Gastrocnemius medialis (tissue), 4 donors: Measurements from ENCODE around the gene ESYT2. TPM values are rescaled to one million over a fixed set of nuclear protein-coding genes. Genes with fewer than 3 reads are reported as not detected.

ENCODE experiments used
- ATAC-seq, 2 donors: fragments of 150-250 bp; one replicate each; pipeline ENCODE4 v1.9.1; 2016
- DNase-seq, 2 donors: peaks; one replicate each; pipeline ENCODE4 v3.0.0-alpha.2; 2019
- H3K27ac ChIP-seq, 4 donors: fragments of 200-600 bp; sonication (generic); 1 replicate in 1 of 4; 2 replicates in 3 of 4; pipeline ENCODE4 v1.5.1; 2016 to 2018; ENCODE audit warnings: mild to moderate bottlenecking in 2 of 4, moderate library complexity in 1 of 4
- H3K27me3 ChIP-seq, 3 donors: fragments of 200-600 bp; sonication (generic) in 2 of 3; 1 replicate in 1 of 3; 2 replicates in 2 of 3; pipeline versions ENCODE4 v1.5.1 to v1.6.0; 2016 to 2019; ENCODE audit warnings: mild to moderate bottlenecking in 1 of 3, moderate library complexity in 1 of 3
- H3K36me3 ChIP-seq, 2 donors: fragments of 200-600 bp; sonication (generic) in 1 of 2; one replicate each; pipeline ENCODE4 v1.5.1; 2017 to 2018
- H3K4me1 ChIP-seq, 2 donors: fragments of 200-600 bp; sonication (generic) in 1 of 2; one replicate each; pipeline ENCODE4 v1.5.1; 2016 to 2017; ENCODE audit warnings: mild to moderate bottlenecking in 2 of 2
- H3K4me3 ChIP-seq, 4 donors: fragments of 200-600 bp; sonication (generic) in 3 of 4; 1 replicate in 1 of 4; 2 replicates in 3 of 4; pipeline ENCODE4 v1.5.1; 2016 to 2019; ENCODE audit warnings: mild to moderate bottlenecking in 2 of 4
- H3K9me3 ChIP-seq, 3 donors: fragments of 200-600 bp; sonication (generic) in 2 of 3; 1 replicate in 1 of 3; 2 replicates in 2 of 3; pipeline ENCODE4 v1.5.1; 2016 to 2019
- POLR2A ChIP-seq, 2 donors: fragments of 450-650 bp; IDR thresholded peaks; one replicate each; pipeline ENCODE4 v1.6.1; 2017; ENCODE audit warnings: antibody characterized with exemption in 2 of 2, mild to moderate bottlenecking in 2 of 2, moderate library complexity in 2 of 2
- in situ Hi-C, 4 donors: fragments of 200-750 bp; cut with MboI; loops; one replicate each; pipeline versions ENCODE4 v1.15.0 to v1.8.0; 2017; ENCODE audit warnings: low sequenced_read_pairs in 4 of 4
- intact Hi-C: fragments of 100-400 bp; cut with DNase I; formaldehyde crosslinking; loops from one replicate; pipeline ENCODE4 v1.15.1; 2023; ENCODE audit warnings: low total_unique reads
- total RNA-seq, 4 donors: library from RNA; depleted of rRNA; stranded (reverse); fragments of >200 nt; gene quantifications; one replicate each; pipeline versions ENCODE4 v1.1.0 to v1.2.3, GENCODE V29; 2016
- TF ChIP-seq, protein P1 (sequence below), 5 experiments: fragments of 450-650 bp in 3 of 5; fragments of 200-600 bp in 2 of 5; sonication (generic) in 2 of 5; IDR thresholded peaks in 4 of 5; conservative IDR thresholded peaks in 1 of 5; 1 replicate in 4 of 5; 2 replicates in 1 of 5; pipeline ENCODE4 v1.5.1; 2016 to 2019; ENCODE audit warnings: antibody characterized with exemption in 5 of 5, mild to moderate bottlenecking in 3 of 5, moderate library complexity in 3 of 5

ESYT2 gene
- total RNA-seq, 4 donors from 2014 or later: 67.5 to 106 (median 74.7) TPM

DNA sequence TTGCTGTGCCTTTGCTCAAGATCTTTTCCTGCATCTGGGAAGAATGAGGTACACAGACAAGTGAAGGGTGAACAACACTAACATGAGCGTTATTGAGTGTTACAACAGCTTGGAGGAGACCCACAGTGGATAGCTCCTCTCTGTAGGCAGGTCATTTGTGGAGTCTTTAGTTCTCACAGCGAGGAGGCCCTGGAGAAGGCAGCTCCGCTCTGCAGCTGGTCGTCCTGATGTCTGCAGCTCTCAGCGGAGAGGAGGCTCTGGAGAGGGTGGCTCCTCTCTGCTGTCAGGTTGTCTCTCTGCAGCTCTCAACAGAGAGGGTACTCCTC lies 20.1 kb upstream of the ESYT2 start:
- no peak overlapping the region for H3K4me3 ChIP-seq
- intact Hi-C loops: no loop called here
- H3K36me3 ChIP-seq: no peaks in the 10 kb centered on the region
- H3K27me3 ChIP-seq: no peaks in the 10 kb centered on the region
- TF ChIP-seq, protein P1, sequence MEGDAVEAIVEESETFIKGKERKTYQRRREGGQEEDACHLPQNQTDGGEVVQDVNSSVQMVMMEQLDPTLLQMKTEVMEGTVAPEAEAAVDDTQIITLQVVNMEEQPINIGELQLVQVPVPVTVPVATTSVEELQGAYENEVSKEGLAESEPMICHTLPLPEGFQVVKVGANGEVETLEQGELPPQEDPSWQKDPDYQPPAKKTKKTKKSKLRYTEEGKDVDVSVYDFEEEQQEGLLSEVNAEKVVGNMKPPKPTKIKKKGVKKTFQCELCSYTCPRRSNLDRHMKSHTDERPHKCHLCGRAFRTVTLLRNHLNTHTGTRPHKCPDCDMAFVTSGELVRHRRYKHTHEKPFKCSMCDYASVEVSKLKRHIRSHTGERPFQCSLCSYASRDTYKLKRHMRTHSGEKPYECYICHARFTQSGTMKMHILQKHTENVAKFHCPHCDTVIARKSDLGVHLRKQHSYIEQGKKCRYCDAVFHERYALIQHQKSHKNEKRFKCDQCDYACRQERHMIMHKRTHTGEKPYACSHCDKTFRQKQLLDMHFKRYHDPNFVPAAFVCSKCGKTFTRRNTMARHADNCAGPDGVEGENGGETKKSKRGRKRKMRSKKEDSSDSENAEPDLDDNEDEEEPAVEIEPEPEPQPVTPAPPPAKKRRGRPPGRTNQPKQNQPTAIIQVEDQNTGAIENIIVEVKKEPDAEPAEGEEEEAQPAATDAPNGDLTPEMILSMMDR (IDR thresholded peaks at IDR 0.05 in 4 of 5, conservative IDR thresholded peaks at IDR 0.05 in 1 of 5): no peak
- no peak for TF ChIP-seq POLR2A (IDR thresholded peaks at IDR 0.05)
- DNase-seq: no peak
- no peak for ATAC-seq
- H3K9me3 ChIP-seq: no peaks in the 10 kb centered on the region
- no peak overlapping the region for H3K27ac ChIP-seq
- in situ Hi-C loops: loop anchor here in 1 of 4 donors (25.0 kb wide), 1 partner anchor 137 kb away; the partner anchor contains the start of gene NCAPG2
- peaks cover 0 to 12% of the 10 kb centered on the region in 2 donors for H3K4me1 ChIP-seq

DNA sequence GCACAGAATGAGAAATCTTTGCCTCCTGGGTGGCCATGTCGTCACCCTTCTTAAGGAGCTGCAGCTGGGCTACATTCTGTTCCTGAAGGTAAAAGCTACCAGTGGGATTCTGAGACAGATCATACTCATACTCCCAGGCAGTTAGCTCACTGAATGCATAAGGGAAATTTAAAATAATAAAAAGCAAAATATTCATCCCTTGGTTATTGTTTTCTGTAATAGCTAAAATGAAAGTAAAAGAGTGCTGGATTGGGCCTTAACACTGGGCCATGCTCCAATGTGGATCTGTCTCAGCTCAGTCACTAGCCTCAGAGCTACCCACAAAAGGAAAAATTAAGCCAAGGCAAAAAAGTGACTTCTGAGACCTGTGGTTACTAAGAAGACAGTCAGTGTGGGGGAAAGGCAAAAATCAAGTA lies 18.1 kb upstream of the ESYT2 start:
- no peak for TF ChIP-seq POLR2A (IDR thresholded peaks at IDR 0.05)
- TF ChIP-seq, protein P1 (IDR thresholded peaks at IDR 0.05 in 4 of 5, conservative IDR thresholded peaks at IDR 0.05 in 1 of 5): no peak
- no peaks in the 10 kb centered on the region for H3K36me3 ChIP-seq
- no peaks in the 10 kb centered on the region for H3K27me3 ChIP-seq
- no peaks in the 10 kb centered on the region for H3K9me3 ChIP-seq
- no peak for DNase-seq
- peak overlapping the region; percentile 11 to 53 (median 36) for H3K27ac ChIP-seq
- ATAC-seq: peak; percentile 63 to 80
- peaks cover 0 to 12% of the 10 kb centered on the region in 2 donors for H3K4me1 ChIP-seq
- peak overlapping the region; percentile 24 to 33 (median 26) for H3K4me3 ChIP-seq
- intact Hi-C loops (no loop called here), in situ Hi-C loops (loop anchor here in 1 of 4 donors (25.0 kb wide), 1 partner anchor 135 kb away; the partner anchor contains the start of gene NCAPG2)

DNA sequence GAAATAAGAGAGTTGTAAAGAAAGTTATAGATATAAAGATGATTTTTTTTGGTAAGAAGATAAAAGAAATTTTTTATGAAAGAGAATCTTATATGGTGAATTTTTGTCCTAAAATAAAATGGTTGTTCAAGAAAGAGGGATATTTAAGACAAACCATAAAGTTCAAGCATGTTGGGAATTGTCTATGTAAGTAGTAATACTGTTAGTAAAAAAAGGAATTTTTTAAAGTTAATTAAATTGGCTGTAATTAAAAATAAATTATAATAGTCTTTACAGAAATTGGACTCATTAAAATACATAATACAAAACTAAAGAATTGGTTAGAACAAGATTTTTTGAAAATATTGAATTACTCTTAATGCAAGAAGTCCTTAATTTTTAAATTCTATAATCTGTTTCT lies 17.0 kb upstream of the ESYT2 start:
- H3K27ac ChIP-seq: no peak overlapping the region
- in situ Hi-C loops: loop anchor here in 1 of 4 donors (25.0 kb wide), 1 partner anchor 134 kb away; the partner anchor contains the start of gene NCAPG2
- no peak overlapping the region for H3K4me3 ChIP-seq
- H3K27me3 ChIP-seq: no peaks in the 10 kb centered on the region
- ATAC-seq (no peak), DNase-seq (no peak)
- TF ChIP-seq, protein P1 (IDR thresholded peaks at IDR 0.05 in 4 of 5, conservative IDR thresholded peaks at IDR 0.05 in 1 of 5): no peak
- no peak for TF ChIP-seq POLR2A (IDR thresholded peaks at IDR 0.05)
- peaks cover 0 to 12% of the 10 kb centered on the region in 2 donors for H3K4me1 ChIP-seq
- no peaks in the 10 kb centered on the region for H3K36me3 ChIP-seq
- no peaks in the 10 kb centered on the region for H3K9me3 ChIP-seq
- intact Hi-C loops: no loop called here

DNA sequence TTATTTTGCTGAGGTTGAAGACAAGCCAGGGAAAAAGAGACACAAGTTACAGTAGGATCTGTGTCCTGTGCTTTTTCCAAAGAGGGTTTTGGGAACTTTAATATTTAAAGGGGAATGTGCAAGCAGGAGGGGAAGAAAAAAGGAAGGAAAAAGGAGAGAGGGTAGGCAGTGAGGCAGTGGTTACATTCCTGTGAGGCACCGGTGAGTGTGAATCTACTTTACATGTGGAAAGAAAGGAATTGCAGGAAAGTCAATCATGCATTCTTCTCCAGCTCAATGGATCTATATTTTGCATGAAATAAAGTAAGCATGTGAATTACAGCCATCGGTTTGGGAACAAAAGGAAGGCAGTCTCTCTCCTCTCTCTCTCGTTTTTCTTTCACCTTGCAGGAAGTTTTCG lies 14.5 kb upstream of the ESYT2 start:
- TF ChIP-seq, protein P1 (IDR thresholded peaks at IDR 0.05 in 4 of 5, conservative IDR thresholded peaks at IDR 0.05 in 1 of 5): no peak
- TF ChIP-seq POLR2A (IDR thresholded peaks at IDR 0.05): no peak
- no peak overlapping the region for H3K27ac ChIP-seq
- no peaks in the 10 kb centered on the region for H3K9me3 ChIP-seq
- H3K4me1 ChIP-seq: peaks cover 0 to 12% of the 10 kb centered on the region in 2 donors
- H3K36me3 ChIP-seq: no peaks in the 10 kb centered on the region
- ATAC-seq: no peak
- intact Hi-C loops (no loop called here), in situ Hi-C loops (loop anchor here in 1 of 4 donors (25.0 kb wide), 1 partner anchor 131 kb away; the partner anchor contains the start of gene NCAPG2)
- H3K27me3 ChIP-seq: no peaks in the 10 kb centered on the region
- no peak overlapping the region for H3K4me3 ChIP-seq
- DNase-seq: no peak

DNA sequence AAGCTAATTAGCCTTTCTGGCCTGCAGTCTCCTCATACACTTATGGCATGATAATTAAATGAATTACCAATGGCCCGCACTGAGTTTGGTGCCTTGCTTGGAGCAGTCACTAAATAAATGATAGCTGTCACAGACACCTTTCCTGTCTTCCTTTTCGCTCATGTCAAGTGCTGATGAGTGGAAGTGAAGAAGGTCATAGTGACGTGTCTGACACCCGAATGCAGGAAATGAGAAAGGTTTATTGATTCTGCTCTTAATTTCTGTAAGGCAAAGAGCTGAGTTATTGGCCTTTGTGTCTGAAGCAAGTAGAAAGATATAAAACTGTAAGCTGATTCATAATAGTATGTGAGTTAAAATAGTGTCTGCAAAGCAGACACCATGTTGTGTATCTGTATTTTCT lies 13.2 kb upstream of the ESYT2 start:
- ATAC-seq: no peak
- no peak overlapping the region for H3K4me3 ChIP-seq
- H3K9me3 ChIP-seq: no peaks in the 10 kb centered on the region
- in situ Hi-C loops (loop anchor here in 1 of 4 donors (25.0 kb wide), 1 partner anchor 130 kb away; the partner anchor contains the start of gene NCAPG2), intact Hi-C loops (no loop called here)
- peaks cover 0 to 6% of the 10 kb centered on the region in 2 donors for H3K4me1 ChIP-seq
- H3K27me3 ChIP-seq: no peaks in the 10 kb centered on the region
- DNase-seq: no peak
- TF ChIP-seq, protein P1 (IDR thresholded peaks at IDR 0.05 in 4 of 5, conservative IDR thresholded peaks at IDR 0.05 in 1 of 5): no peak
- no peak overlapping the region for H3K27ac ChIP-seq
- no peaks in the 10 kb centered on the region for H3K36me3 ChIP-seq
